Endothelial cell of umbilical vein (primary cell): ENCODE data around the gene HBE1. TPM values are rescaled to one million over a fixed set of nuclear protein-coding genes. Genes with fewer than 3 reads are reported as not detected.

Experiments used
- BruUV-seq: library from RNA; stranded (reverse); fragments of 400-500 nt; replicated peaks from 2 replicates; lab custom pipeline; 2021; lab: Mats Ljungman, UMichigan
- CTCF ChIA-PET: fragments of 300-600, 350-600 bp; sonication (Branson Sonifier 250); formaldehyde crosslinking; loops from one replicate; lab custom pipeline; 2021; ENCODE audit warnings: antibody characterized with exemption, inconsistent platforms; lab: Charles Lee
- POLR2A ChIA-PET: fragments of 300-600, 350-600 bp; sonication (Branson Sonifier 250); formaldehyde crosslinking; loops from one replicate; lab custom pipeline; 2021; ENCODE audit warnings: antibody characterized with exemption, inconsistent platforms; lab: Charles Lee
- DNase-seq: peaks from one replicate; pipeline ENCODE4 v3.0.0-alpha.2; 2011; ENCODE audit warnings: low read depth, low spot score
- FAIRE-seq: peaks from 2 replicates; lab custom pipeline; 2011; peaks lifted over from hg19 to GRCh38; lab: Jason Lieb, UNC
- H2AFZ ChIP-seq: 2 replicates; pipeline ENCODE4 v1.6.0; 2012; ENCODE audit warnings: low read depth, low read length, control low read depth, inconsistent platforms
- H3K27ac ChIP-seq: 2 replicates; pipeline ENCODE4 v1.5.1; 2011; ENCODE audit warnings: low read depth, mild to moderate bottlenecking, control low read depth, low read length, moderate library complexity; ENCODE audit not compliant: insufficient read depth
- H3K27me3 ChIP-seq, 2 experiments: 2 replicates each; pipeline versions ENCODE4 v1.6.0 to v1.6.1; 2011; ENCODE audit warnings: low read length in 2 of 2, mixed read lengths in 1 of 2; ENCODE audit not compliant: control insufficient read depth in 2 of 2, insufficient read depth in 2 of 2
- H3K36me3 ChIP-seq, 2 experiments: 2 replicates in 1 of 2; 3 replicates in 1 of 2; pipeline ENCODE4 v1.5.1; 2011; ENCODE audit warnings: low read length in 2 of 2, mild to moderate bottlenecking in 1 of 2, moderate library complexity in 1 of 2; ENCODE audit not compliant: control insufficient read depth in 2 of 2, insufficient read depth in 2 of 2; ENCODE audit errors: extremely low read depth in 1 of 2
- H3K4me1 ChIP-seq: 3 replicates; pipeline ENCODE4 v1.5.1; 2011; ENCODE audit warnings: mild to moderate bottlenecking, low read length; ENCODE audit not compliant: control insufficient read depth, insufficient read depth; ENCODE audit errors: extremely low read depth
- H3K4me2 ChIP-seq: 2 replicates; pipeline ENCODE4 v1.6.1; 2011; ENCODE audit warnings: low read length, control low read depth, mixed read lengths; ENCODE audit not compliant: insufficient read depth
- H3K4me3 ChIP-seq, 3 experiments: fragments of 200-600 bp in 1 of 3; sonication (generic), shearing (Covaris generic) in 1 of 3; replicated peaks in 1 of 3; 2 replicates each; pipeline ENCODE4 v1.5.1; 2011 to 2016; ENCODE audit warnings: control low read depth in 3 of 3, low read length in 3 of 3, mild to moderate bottlenecking in 2 of 3, inconsistent platforms in 1 of 3, low read depth in 1 of 3, moderate library complexity in 1 of 3; ENCODE audit not compliant: insufficient read depth in 1 of 3
- H3K79me2 ChIP-seq: 2 replicates; pipeline ENCODE4 v1.6.0; 2012; ENCODE audit warnings: low read length, inconsistent platforms; ENCODE audit not compliant: control insufficient read depth, insufficient read depth
- H3K9ac ChIP-seq: replicated peaks from 2 replicates; pipeline ENCODE3; 2011; ENCODE audit warnings: low read length, control low read depth; ENCODE audit not compliant: insufficient read depth; ENCODE audit errors: extremely low read depth
- H3K9me1 ChIP-seq: replicated peaks from 3 replicates; pipeline ENCODE4 v1.6.0; 2011; ENCODE audit warnings: mild to moderate bottlenecking, low read length; ENCODE audit not compliant: control insufficient read depth, insufficient read depth; ENCODE audit errors: extremely low read depth
- H3K9me3 ChIP-seq: replicated peaks from 2 replicates; pipeline ENCODE4 v1.5.1; 2012; ENCODE audit warnings: low read length, inconsistent platforms; ENCODE audit not compliant: control insufficient read depth, insufficient read depth
- H4K20me1 ChIP-seq: replicated peaks from 2 replicates; pipeline ENCODE3; 2011; ENCODE audit warnings: mild to moderate bottlenecking, low read length; ENCODE audit not compliant: control insufficient read depth, insufficient read depth; ENCODE audit errors: extremely low read depth
- CTCF ChIP-seq, 2 donors: IDR thresholded peaks; 1 replicate in 1 of 2; 2 replicates in 1 of 2; pipeline ENCODE4 v1.5.1; 2011; ENCODE audit warnings: low read length in 2 of 2, mild to moderate bottlenecking in 2 of 2, moderate library complexity in 2 of 2, control low read depth in 1 of 2, inconsistent platforms in 1 of 2, low read depth in 1 of 2; ENCODE audit not compliant: insufficient read depth in 1 of 2; ENCODE audit errors: extremely low read depth in 1 of 2
- EZH2 ChIP-seq: IDR thresholded peaks from 2 replicates; pipeline ENCODE4 v1.6.1; 2012; ENCODE audit warnings: borderline replicate concordance, low read depth, mild to moderate bottlenecking, moderate library complexity, low read length, inconsistent platforms; ENCODE audit not compliant: severe bottlenecking
- FOS ChIP-seq: IDR thresholded peaks from 2 replicates; pipeline ENCODE4 v1.6.1; 2011; ENCODE audit warnings: mild to moderate bottlenecking, low read length, moderate library complexity, borderline replicate concordance; ENCODE audit not compliant: insufficient read depth
- GATA2 ChIP-seq: IDR thresholded peaks from 2 replicates; pipeline ENCODE4 v1.7.0; 2011; ENCODE audit warnings: low read depth, mild to moderate bottlenecking, moderate library complexity, mixed read lengths, low read length; ENCODE audit not compliant: insufficient read length, insufficient read depth
- JUN ChIP-seq: IDR thresholded peaks from 2 replicates; pipeline ENCODE4 v1.6.1; 2011; ENCODE audit warnings: borderline replicate concordance, low read depth; ENCODE audit not compliant: insufficient read length, insufficient read depth
- MAX ChIP-seq: IDR thresholded peaks from 2 replicates; pipeline ENCODE4 v1.6.1; 2011; ENCODE audit not compliant: insufficient read depth, insufficient read length
- MYC ChIP-seq: IDR thresholded peaks from one replicate; pipeline ENCODE4 v1.6.1; 2011; ENCODE audit warnings: mild to moderate bottlenecking, low read depth, low read length
- POLR2A ChIP-seq: IDR thresholded peaks from 2 replicates; pipeline ENCODE4 v1.6.1; 2012; ENCODE audit warnings: low read depth, mild to moderate bottlenecking, control low read depth, low read length
- POLR2AphosphoS5 ChIP-seq: IDR thresholded peaks from 2 replicates; pipeline ENCODE4 v1.6.1; 2012; ENCODE audit warnings: low read depth, mild to moderate bottlenecking, control low read depth, low read length, moderate library complexity; ENCODE audit not compliant: insufficient read depth
- dilution Hi-C: fragments of 300-500 bp; cut with MboI; formaldehyde crosslinking; loops from one replicate; pipeline ENCODE4 v1.15.0; 2019; ENCODE audit warnings: low sequenced_read_pairs; ENCODE audit not compliant: extremely low pct_ligation_motif_present
- intact Hi-C: fragments of 100-400 bp; cut with micrococcal nuclease; formaldehyde crosslinking; loops from one replicate; pipeline ENCODE4 v1.10.0; 2022
- polyA plus RNA-seq, 4 experiments: library from polyadenylated mRNA; depleted of rRNA in 3 of 4; stranded (reverse) in 3 of 4; unstranded in 1 of 4; fragments of >200 nt; gene quantifications; 2 replicates each; pipeline versions ENCODE4 v1.2.1 to v1.2.3, GENCODE V29; 2011 to 2012; ENCODE audit warnings: missing spikeins in 1 of 4
- total RNA-seq: library from RNA; stranded (reverse); gene quantifications from 2 replicates; pipeline ENCODE4 v1.2.3, GENCODE V29; 2021

HBE1 gene
- total and polyA plus RNA-seq, 2 donors (not counting 3 experiments of a cell fraction or from before 2014, with no cell fraction given), result 0.37 TPM; not detected in 1

GRCh38 chr11:5265832-5266231, 3.9 kb downstream of the HBE1 start:
- H3K4me2 ChIP-seq, result no peak overlapping the region
- no peaks in the 10 kb centered on the region for H3K79me2 ChIP-seq
- H3K9me1 ChIP-seq, result no peaks in the 10 kb centered on the region
- ChIA-PET CTCF (no interaction called here), POLR2A (no interaction called here)
- no peak for FAIRE-seq
- no peaks in the 10 kb centered on the region for H3K27me3 ChIP-seq
- no peak for TF ChIP-seq POLR2A
- TF ChIP-seq GATA2, result no peak
- TF ChIP-seq FOS, result no peak
- no peak for TF ChIP-seq CTCF (IDR thresholded peaks at IDR 0.05; ENCODE audit: extremely low read depth in 1 of 2, insufficient read depth in 1 of 2, low read depth in 1 of 2, low read length in 2 of 2)
- no peak for TF ChIP-seq MYC
- TF ChIP-seq EZH2, result no peak
- no peak for TF ChIP-seq JUN
- TF ChIP-seq POLR2AphosphoS5, result no peak
- no peak for TF ChIP-seq MAX
- H3K4me3 ChIP-seq, result no peak overlapping the region
- no peak overlapping the region for H3K9ac ChIP-seq
- no peaks in the 10 kb centered on the region for H4K20me1 ChIP-seq
- no peaks in the 10 kb centered on the region for H3K9me3 ChIP-seq
- intact Hi-C loops (loop anchor here (2.0 kb wide), 1 partner anchor 33 kb away; no protein-coding TSS in a partner anchor), dilution Hi-C loops (no loop called here)
- no peaks in the 10 kb centered on the region for H3K4me1 ChIP-seq
- no TSS peak for BruUV-seq
- H3K27ac ChIP-seq, result no peak overlapping the region
- H2AFZ ChIP-seq, result no peak overlapping the region
- no peaks in the 10 kb centered on the region for H3K36me3 ChIP-seq
- no peak for DNase-seq
